GM12878 (cell line): ENCODE measurements around the gene NUBP1. TPM values are rescaled to one million over a fixed set of nuclear protein-coding genes. Genes with fewer than 3 reads are reported as not detected.

Experiments used
- ATAC-seq: fragments of 200-7000 bp; cut with Tn5 transposase; 3 replicates; pipeline ENCODE4 v1.9.1; 2020; ENCODE audit warnings: mild to moderate bottlenecking, moderate library complexity
- BruUV-seq: library from RNA; stranded (reverse); fragments of 400-500 nt; replicated peaks from 2 replicates; lab custom pipeline; 2021; lab: Mats Ljungman, UMichigan
- CTCF ChIA-PET: fragments of 300-600 bp; sonication (Branson Sonifier 250); formaldehyde crosslinking; extraction: SDS; loops from one replicate; lab custom pipeline; 2021; ENCODE audit warnings: inconsistent platforms; lab: Yijun Ruan, JAX
- POLR2A ChIA-PET: fragments of 350-600 bp; formaldehyde crosslinking; extraction: SDS; loops from one replicate; lab custom pipeline; 2021; ENCODE audit warnings: inconsistent platforms; lab: Charles Lee
- RAD21 ChIA-PET: fragments of 300-600 bp; sonication (Branson Sonifier 250); formaldehyde crosslinking; loops from one replicate; lab custom pipeline; 2023; ENCODE audit warnings: antibody characterized with exemption; ENCODE audit not compliant: unreplicated experiment; lab: Charles Lee
- SMC1A ChIA-PET: fragments of 300-600 bp; sonication (Branson Sonifier 250); formaldehyde crosslinking; loops from one replicate; lab custom pipeline; 2023; ENCODE audit not compliant: unreplicated experiment, uncharacterized antibody; lab: Charles Lee
- DNase-seq: peaks from one replicate; pipeline ENCODE4 v3.0.0-alpha.2; 2011; ENCODE audit warnings: low read depth, low spot score
- FAIRE-seq: peaks from 3 replicates; lab custom pipeline; 2011; peaks lifted over from hg19 to GRCh38; lab: Jason Lieb, UNC
- H2AFZ ChIP-seq: 2 replicates; pipeline ENCODE4 v1.6.0; 2011; ENCODE audit warnings: low read depth, low read length, control low read depth; ENCODE audit not compliant: control insufficient read depth
- H3K27ac ChIP-seq: 2 replicates; pipeline ENCODE4 v1.5.1; 2011; ENCODE audit warnings: control low read depth; ENCODE audit not compliant: control insufficient read depth, insufficient read depth
- H3K27me3 ChIP-seq, 2 experiments: replicated peaks in 1 of 2; 2 replicates each; pipeline versions ENCODE4 v1.6.0 to v1.6.1; 2011; ENCODE audit warnings: low read length in 1 of 2; ENCODE audit not compliant: control insufficient read depth in 2 of 2, insufficient read depth in 2 of 2
- H3K36me3 ChIP-seq, 2 experiments: 2 replicates each; pipeline ENCODE4 v1.5.1; 2011; ENCODE audit warnings: low read length in 1 of 2; ENCODE audit not compliant: control insufficient read depth in 2 of 2, insufficient read depth in 2 of 2
- H3K4me1 ChIP-seq: 2 replicates; pipeline ENCODE4 v1.6.1; 2011; ENCODE audit warnings: mild to moderate bottlenecking, low read length, moderate library complexity, mixed read lengths; ENCODE audit not compliant: control insufficient read depth, insufficient read depth
- H3K4me2 ChIP-seq: 2 replicates; pipeline ENCODE4 v1.6.0; 2011; ENCODE audit warnings: control low read depth; ENCODE audit not compliant: control insufficient read depth, insufficient read depth
- H3K4me3 ChIP-seq: fragments of 200-600 bp; sonication (generic); 2 replicates; pipeline ENCODE4 v1.5.1; 2016
- H3K79me2 ChIP-seq: 2 replicates; pipeline ENCODE4 v1.6.0; 2011; ENCODE audit warnings: low read length; ENCODE audit not compliant: control insufficient read depth, insufficient read depth
- H3K9ac ChIP-seq: 2 replicates; pipeline ENCODE4 v1.8.0; 2011; ENCODE audit warnings: low read length, control low read depth, mixed read lengths; ENCODE audit not compliant: control insufficient read depth, insufficient read depth
- H3K9me3 ChIP-seq: replicated peaks from 3 replicates; pipeline ENCODE4 v1.5.1; 2011; ENCODE audit warnings: mild to moderate bottlenecking, low read length; ENCODE audit not compliant: control insufficient read depth, insufficient read depth
- H4K20me1 ChIP-seq: 2 replicates; pipeline ENCODE4 v1.6.0; 2011; ENCODE audit not compliant: control insufficient read depth, insufficient read depth
- CBFB ChIP-seq: IDR thresholded peaks from 2 replicates; pipeline ENCODE4 v1.6.1; 2016; ENCODE audit warnings: antibody characterized with exemption, low read depth
- CBX5 ChIP-seq: sonication (generic); IDR thresholded peaks from 2 replicates; pipeline ENCODE4 v1.6.1; 2016; ENCODE audit warnings: low read depth, moderate library complexity, mild to moderate bottlenecking, inconsistent platforms
- CEBPB ChIP-seq, 2 experiments: fragments of 150-350 bp in 1 of 2; IDR thresholded peaks; 2 replicates each; pipeline ENCODE4 v1.6.1; 2012 to 2014; ENCODE audit warnings: low read depth in 2 of 2, low read length in 2 of 2, borderline replicate concordance in 1 of 2, inconsistent platforms in 1 of 2
- EED ChIP-seq: sonication (generic); IDR thresholded peaks from 2 replicates; pipeline ENCODE4 v1.6.1; 2016; ENCODE audit warnings: antibody characterized with exemption, low read depth
- IRF4 ChIP-seq: IDR thresholded peaks from 2 replicates; pipeline ENCODE4 v1.6.1; 2011; ENCODE audit warnings: low read depth, low read length
- JUNB ChIP-seq: IDR thresholded peaks from 2 replicates; pipeline ENCODE4 v1.6.1; 2016; ENCODE audit warnings: antibody characterized with exemption, mild to moderate bottlenecking
- KAT2A ChIP-seq: conservative IDR thresholded peaks from 2 replicates; pipeline ENCODE4 v1.6.1; 2011; ENCODE audit warnings: low read depth, low read length; ENCODE audit not compliant: control insufficient read depth
- MEF2A ChIP-seq: IDR thresholded peaks from 2 replicates; pipeline ENCODE4 v1.6.1; 2011; ENCODE audit warnings: low read depth, mild to moderate bottlenecking, low read length, moderate library complexity; ENCODE audit not compliant: insufficient read depth
- RCOR1 ChIP-seq: conservative IDR thresholded peaks from 2 replicates; pipeline ENCODE4 v1.6.1; 2012; ENCODE audit warnings: low read depth, low read length, improper control_type of control experiment
- RELA ChIP-seq: fragments of 450-650 bp; IDR thresholded peaks from 2 replicates; pipeline ENCODE4 v1.8.0; 2014; ENCODE audit warnings: borderline replicate concordance; ENCODE audit not compliant: partially characterized antibody
- SKIL ChIP-seq: fragments of 450-650 bp; IDR thresholded peaks from 2 replicates; pipeline ENCODE4 v1.6.1; 2017; ENCODE audit warnings: mild to moderate bottlenecking, low read depth, inconsistent platforms; ENCODE audit not compliant: poor library complexity, severe bottlenecking
- ZBTB40 ChIP-seq: fragments of 450-650 bp; IDR thresholded peaks from 2 replicates; pipeline ENCODE4 v1.6.1; 2016; ENCODE audit warnings: mild to moderate bottlenecking, moderate library complexity, borderline replicate concordance
- ZNF622 ChIP-seq: fragments of 450-650 bp; IDR thresholded peaks from 2 replicates; pipeline ENCODE4 v1.6.1; 2017; ENCODE audit warnings: mild to moderate bottlenecking, inconsistent platforms
- WGBS: methylation state at CpG from one replicate; pipeline ENCODE4 v1.1.6; 2016; ENCODE audit warnings: low lambda C conversion rate; ENCODE audit not compliant: insufficient replicate concordance, insufficient coverage; ENCODE audit errors: missing lambda C conversion rate; 5-methylcytosine and 5-hydroxymethylcytosine counted together
- in situ Hi-C: fragments of 300-500 bp; cut with MboI; formaldehyde crosslinking; loops from 9 replicates; pipeline ENCODE4 v1.14.3; 2018; ENCODE audit warnings: mixed read lengths
- intact Hi-C: fragments of 100-400 bp; cut with micrococcal nuclease; formaldehyde crosslinking; loops from one replicate; pipeline ENCODE4 v1.14.2; 2022; ENCODE audit not compliant: unreplicated experiment
- polyA plus RNA-seq, 11 experiments: library from polyadenylated mRNA; depleted of rRNA in 4 of 11; unstranded in 6 of 11; stranded (reverse) in 5 of 11; fragments of >200 nt; fragmentation: Nextera tagmentation in 4 of 11; fragmentation: Illumina TruSeq in 1 of 11; extraction: Ambion mirVana in 4 of 11; extraction: Trizol in 1 of 11; gene quantifications; 1 replicate in 1 of 11; 2 replicates in 10 of 11; pipeline versions ENCODE4 v1.2.1 to v1.2.3, GENCODE V29; 2011 to 2016; ENCODE audit warnings: inconsistent platforms in 2 of 11, missing spikeins in 2 of 11, low read depth in 1 of 11
- total RNA-seq, 4 experiments: library from RNA; depleted of rRNA in 3 of 4; stranded (reverse); fragments of >200 nt in 3 of 4; fragmentation: Illumina TruSeq in 1 of 4; extraction: Trizol in 1 of 4; gene quantifications; 2 replicates each; pipeline versions ENCODE4 v1.2.1 to v1.2.3, GENCODE V29; 2013 to 2021
- TF ChIP-seq, protein P1 (sequence below): fragments of 450-650 bp; IDR thresholded peaks from 2 replicates; pipeline ENCODE4 v1.6.1; 2018; ENCODE audit warnings: mild to moderate bottlenecking, low read depth, moderate library complexity; ENCODE audit not compliant: partially characterized antibody

The NUBP1 gene
- total and polyA plus RNA-seq, 10 of the 15 experiments (the other 5 are each of a cell fraction or from before 2014, with no cell fraction given): 31.0 to 74.9 (median 58.3) TPM

DNA sequence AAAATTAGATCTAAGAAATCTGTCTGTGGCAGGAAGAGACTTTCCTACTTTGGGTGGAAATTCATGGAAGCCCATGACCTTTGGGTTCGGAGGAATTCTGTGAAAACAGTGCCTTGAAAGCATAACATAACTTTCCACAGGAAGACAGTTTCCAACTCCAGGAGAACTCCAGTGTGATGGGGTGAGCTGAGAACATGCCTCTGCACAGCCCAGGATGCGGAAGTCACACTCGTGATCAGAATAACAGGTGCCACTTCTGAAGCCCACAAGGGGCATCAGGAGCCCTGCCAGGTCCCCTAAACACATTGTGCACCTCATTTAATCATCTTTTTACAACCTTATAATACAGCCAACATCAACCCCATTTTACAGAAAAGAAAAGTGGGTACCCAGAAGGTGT, 65.2 kb downstream of the NUBP1 start (continued):
- no peak for TF ChIP-seq ZBTB40

GRCh38 chr16:10809706-10810105, 66.1 kb downstream of the NUBP1 start:
- peaks cover 6% of the 10 kb centered on the region for H3K9me3 ChIP-seq
- H3K27ac ChIP-seq: no peak overlapping the region
- no peaks in the 10 kb centered on the region for H3K27me3 ChIP-seq
- H3K4me1 ChIP-seq: peaks cover 59% of the 10 kb centered on the region
- ChIA-PET RAD21 (interaction anchor here (0.7 to 2.1 kb wide), 3 partner anchors 11 to 59 kb away, joined by 3 to 5 read pairs (median 5); no protein-coding TSS in a partner anchor), SMC1A (interaction anchor here (1.0 to 4.8 kb wide), 10 partner anchors 11 to 106 kb away, joined by 3 to 23 read pairs (median 4); partner anchors contain the start of genes CIITA and NUBP1)
- no peaks in the 10 kb centered on the region for H4K20me1 ChIP-seq
- no TSS peak for BruUV-seq
- no peak for FAIRE-seq
- TF ChIP-seq SKIL (no peak), CEBPB (IDR thresholded peaks at IDR 0.05; ENCODE audit: borderline replicate concordance in 1 of 2, low read depth in 2 of 2, low read length in 2 of 2) (no peak), CBFB (no peak), RCOR1 (no peak), RELA (no peak), EED (no peak), KAT2A (no peak), MEF2A (no peak), CBX5 (no peak), JUNB (no peak), ZNF622 (no peak), IRF4 (no peak)
- TF ChIP-seq, protein P1, sequence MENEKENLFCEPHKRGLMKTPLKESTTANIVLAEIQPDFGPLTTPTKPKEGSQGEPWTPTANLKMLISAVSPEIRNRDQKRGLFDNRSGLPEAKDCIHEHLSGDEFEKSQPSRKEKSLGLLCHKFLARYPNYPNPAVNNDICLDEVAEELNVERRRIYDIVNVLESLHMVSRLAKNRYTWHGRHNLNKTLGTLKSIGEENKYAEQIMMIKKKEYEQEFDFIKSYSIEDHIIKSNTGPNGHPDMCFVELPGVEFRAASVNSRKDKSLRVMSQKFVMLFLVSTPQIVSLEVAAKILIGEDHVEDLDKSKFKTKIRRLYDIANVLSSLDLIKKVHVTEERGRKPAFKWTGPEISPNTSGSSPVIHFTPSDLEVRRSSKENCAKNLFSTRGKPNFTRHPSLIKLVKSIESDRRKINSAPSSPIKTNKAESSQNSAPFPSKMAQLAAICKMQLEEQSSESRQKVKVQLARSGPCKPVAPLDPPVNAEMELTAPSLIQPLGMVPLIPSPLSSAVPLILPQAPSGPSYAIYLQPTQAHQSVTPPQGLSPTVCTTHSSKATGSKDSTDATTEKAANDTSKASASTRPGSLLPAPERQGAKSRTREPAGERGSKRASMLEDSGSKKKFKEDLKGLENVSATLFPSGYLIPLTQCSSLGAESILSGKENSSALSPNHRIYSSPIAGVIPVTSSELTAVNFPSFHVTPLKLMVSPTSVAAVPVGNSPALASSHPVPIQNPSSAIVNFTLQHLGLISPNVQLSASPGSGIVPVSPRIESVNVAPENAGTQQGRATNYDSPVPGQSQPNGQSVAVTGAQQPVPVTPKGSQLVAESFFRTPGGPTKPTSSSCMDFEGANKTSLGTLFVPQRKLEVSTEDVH: no peak
- TF ChIP-seq, all 136 proteins: peak for 0
- Histone ChIP-seq H3K79me2 (no peaks in the 10 kb centered on the region), H2AFZ (no peak overlapping the region), H3K36me3 (peaks cover 0 to 2% of the 10 kb centered on the region in 2 experiments; a peak in 1 of 4 replicates), H3K4me3 (no peak overlapping the region), H3K4me2 (no peak overlapping the region), H3K9ac (no peak overlapping the region)
- WGBS: 56% methylated on average over 3 of the region's 3 CpGs
- ChIA-PET POLR2A (interaction anchor here (0.8 to 1.9 kb wide), 2 partner anchors 14 to 68 kb away, joined by 4 to 5 read pairs; partner anchors contain the start of gene CIITA), CTCF (interaction anchor here (1.7 kb wide), 1 partner anchor 68 kb away, joined by 7 read pairs; the partner anchor contains the start of gene CIITA)
- intact Hi-C loops (no loop called here), in situ Hi-C loops (no loop called here)
- DNase-seq (no peak), ATAC-seq (no peak)
